HG03571 (cell line): ENCODE data around the gene ADAP1.

Experiments used
- ATAC-seq: cut with Tn5 transposase; IDR thresholded peaks from one replicate; pipeline ENCODE4 v1.9.1; 2021; ENCODE audit not compliant: unreplicated experiment

Gene ADAP1

GRCh38 chr7:988963-989529, 34.6 kb upstream of the ADAP1 start:
- no peak for ATAC-seq

GRCh38 chr7:988426-988911, 34.0 kb upstream of the ADAP1 start:
- ATAC-seq, result no peak

DNA sequence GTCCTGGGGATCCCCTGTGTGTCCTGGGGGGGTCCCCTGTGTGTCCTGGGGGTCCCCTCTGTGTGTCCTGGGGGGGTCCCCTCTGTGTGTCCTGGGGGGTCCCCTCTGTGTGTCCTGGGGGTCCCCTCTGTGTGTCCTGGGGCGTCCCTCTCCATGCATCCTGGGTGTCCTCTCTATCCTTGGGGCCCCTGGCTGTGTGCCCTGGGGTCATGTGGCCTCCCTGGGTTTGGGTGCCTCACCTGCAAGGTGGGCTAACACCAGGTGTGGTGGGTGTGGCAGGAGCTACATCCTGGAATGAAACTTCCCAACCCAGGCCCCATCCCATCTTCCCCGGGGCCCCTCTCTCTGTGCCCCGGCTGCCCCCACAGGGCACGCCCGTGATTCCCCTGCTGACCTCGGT, 33.4 kb upstream of the ADAP1 start:
- no peak for ATAC-seq

GRCh38 chr7:986766-987751, 32.6 kb upstream of the ADAP1 start:
- ATAC-seq, result no peak

DNA sequence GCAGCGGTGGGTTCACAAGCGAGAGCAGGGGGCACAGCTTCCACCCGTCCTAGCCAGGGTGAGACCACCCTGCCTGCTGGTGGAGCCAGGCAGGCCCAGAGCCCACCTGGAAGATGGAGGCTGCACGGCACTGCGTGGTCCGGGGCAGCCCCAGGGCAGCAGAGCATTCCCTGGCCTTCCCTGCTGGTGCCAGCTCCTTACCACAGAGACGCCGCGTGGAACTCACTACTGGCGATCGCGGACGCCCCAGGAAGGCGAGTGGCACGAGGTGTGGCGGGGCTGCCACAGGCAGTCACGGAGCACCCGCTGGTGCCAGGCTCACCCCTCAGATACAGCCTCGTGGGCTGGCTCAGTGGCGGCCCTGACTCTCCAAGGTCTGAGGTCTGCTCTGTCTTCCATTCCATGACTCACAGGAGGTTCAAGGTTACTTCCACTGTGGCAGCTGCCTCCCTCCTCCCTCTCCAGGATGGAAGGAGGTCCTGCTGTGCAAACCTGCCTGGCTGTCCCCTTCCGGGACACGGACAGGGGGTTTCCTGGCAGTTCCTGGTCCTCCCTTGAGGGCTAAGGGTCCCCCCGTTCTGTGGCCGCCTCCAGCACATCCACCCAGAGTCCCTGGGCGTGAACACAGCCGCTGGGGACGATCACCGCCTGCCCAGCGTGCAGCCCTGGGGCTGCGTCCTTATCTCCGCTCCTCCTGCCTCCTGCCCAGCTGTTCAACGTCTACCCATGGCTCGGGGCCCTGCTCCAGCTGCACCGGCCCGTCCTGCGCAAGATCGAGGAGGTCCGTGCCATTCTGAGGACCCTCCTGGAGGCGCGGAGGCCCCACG, 31.6 kb upstream of the ADAP1 start:
- no peak for ATAC-seq

GRCh38 chr7:985127-985416, 30.6 kb upstream of the ADAP1 start:
- no peak for ATAC-seq

DNA sequence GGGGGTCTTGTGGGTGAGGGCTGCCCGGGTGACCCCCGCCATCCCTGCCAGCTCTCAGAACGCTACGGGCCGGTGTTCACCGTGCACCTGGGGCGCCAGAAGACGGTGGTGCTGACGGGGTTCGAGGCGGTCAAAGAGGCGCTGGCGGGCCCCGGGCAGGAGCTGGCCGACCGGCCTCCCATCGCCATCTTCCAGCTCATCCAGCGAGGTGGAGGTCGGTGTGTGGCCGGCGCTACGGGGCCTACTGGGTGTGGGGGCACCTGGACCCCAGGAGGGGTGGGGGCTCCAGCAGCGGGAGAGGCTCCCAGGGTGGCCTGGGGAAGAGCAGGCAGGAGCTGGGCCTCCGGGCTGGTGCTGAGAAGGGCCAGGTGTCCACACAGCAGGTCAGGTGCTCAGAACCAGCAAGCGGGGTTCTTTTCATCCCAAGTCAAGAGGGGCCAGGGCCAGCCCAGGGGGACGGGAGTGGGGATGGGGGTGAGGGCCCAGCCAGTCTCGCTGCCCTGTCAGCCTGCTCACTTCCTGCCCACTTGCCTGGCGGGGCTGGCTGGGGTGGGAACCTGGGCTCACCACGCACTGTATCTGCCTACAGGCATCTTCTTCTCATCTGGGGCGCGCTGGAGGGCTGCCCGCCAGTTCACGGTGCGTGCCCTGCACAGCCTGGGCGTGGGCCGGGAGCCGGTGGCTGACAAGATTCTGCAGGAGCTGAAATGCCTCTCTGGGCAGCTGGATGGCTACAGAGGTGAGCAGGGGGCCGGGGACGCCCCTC, 30.1 kb upstream of the ADAP1 start:
- no peak for ATAC-seq

GRCh38 chr7:983616-984071, 29.2 kb upstream of the ADAP1 start:
- no peak for ATAC-seq

GRCh38 chr7:983004-983615, 28.6 kb upstream of the ADAP1 start, which contains the start of gene CYP2W1:
Gene CYP2W1, plus strand, starts transcription at chr7:983181. Its CDS starts 31 bp downstream, at chr7:983212.
- ATAC-seq, result no peak

DNA sequence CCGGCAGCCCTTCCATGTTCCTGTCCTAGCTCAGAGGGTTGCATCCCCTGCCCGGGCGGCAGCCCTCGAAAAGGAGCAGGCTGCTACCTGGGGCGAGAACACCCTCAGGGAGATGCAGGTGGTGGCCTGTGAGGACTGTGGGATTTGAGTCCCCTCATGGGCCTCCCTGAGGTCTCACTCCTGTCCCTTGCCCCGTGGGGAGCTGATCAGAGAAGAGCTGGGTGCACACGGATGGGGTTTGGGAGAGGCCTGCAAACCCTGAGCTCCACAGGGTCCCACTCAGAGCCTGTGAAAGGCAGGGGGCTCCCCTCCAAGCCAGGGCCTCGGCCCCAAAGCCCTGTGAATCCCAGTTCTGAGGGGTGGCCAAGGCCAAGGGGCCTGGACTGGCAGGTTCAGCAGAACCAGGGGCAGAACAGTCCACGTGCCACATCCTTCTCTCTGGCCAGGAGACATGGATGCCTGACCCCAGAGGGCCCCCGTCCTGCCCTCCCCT, 28.1 kb upstream of the ADAP1 start:
- no peak for ATAC-seq

DNA sequence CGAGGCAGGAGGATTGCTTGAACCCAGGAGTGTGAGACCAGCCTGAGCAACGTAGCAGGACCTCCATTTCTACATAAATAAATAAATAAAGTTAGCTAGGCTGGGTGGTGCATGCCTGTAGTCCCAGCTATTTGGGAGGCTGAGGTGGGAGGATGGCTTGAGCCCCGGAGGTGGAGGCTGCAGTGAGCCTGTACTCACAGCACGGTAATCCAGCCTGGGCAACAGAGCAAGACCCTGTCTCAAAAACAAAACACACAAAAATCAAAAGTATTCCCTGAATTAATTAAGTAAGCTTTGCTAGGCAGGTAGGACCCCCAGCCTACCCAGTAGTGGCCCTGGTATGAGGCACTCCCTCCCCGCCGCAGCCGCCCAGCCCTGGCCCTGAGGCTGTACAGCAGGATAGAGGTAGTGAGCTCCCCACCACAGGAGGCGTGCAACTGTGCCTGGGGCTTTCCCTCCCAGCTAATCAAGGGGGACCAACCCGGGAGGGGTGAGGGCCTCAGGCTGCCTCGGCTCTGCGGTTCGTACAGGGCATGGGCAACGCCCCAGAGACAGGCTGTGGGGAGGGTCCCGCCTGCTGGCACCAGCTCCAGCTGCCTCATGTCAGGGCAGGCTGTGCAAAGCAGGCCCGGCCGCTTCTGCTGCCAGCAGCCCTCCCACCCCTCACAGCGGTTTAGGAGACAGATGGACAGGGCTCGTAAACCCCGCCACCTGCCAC, 27.5 kb upstream of the ADAP1 start:
- no peak for ATAC-seq

DNA sequence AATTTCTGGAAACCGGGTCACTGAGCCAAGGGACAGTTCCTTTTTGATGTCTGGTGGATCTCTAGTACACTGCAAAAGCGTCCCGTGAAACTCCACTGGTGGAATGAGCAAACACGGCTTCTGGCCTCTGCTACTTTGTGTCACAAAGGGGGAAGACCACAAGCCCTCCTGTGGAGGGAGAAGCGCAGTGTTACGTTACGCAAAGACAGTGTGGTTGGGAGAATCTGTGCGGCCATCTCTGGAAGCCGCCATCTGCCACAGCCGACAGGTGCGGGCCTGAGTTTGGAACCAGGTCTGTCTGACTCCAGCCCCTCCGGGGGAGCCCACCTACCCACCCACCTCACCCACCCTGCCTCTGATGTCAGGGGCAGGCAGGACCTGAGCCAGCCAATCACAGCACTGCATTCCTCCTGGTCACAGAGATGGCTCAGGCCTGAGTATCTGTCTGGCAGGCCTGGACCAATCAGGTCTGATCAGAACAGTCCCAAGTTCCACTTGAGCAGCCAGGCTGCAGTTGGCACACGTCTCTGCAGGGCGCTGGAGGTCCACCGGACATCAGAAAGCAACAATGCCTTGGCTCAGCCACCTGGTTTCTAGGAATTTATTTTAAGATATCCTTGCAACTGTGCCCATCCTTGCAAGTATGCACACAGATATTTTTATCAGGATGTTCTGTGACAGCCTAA, 25.5 kb upstream of the ADAP1 start:
- no peak for ATAC-seq

DNA sequence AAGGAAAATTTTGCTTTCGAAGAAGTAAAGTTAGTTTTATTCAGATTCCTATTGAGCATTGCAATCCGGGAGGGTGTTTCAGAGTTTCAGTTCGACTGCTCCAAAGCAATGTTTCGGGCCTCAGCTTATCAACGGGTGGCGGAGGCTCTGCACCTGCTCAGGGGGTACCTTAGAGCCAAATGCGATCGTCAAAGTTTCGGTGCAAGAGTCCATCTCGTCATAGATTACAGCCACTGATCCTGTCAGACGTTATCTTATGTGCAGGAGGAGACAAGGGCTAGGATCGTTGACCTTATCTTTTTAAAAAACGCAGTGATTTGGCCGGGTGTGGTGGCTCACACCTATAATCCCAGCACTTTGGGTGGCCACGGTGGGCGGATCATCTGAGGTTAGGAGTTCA, 24.7 kb upstream of the ADAP1 start:
- no peak for ATAC-seq

GRCh38 chr7:978416-979091, 24.1 kb upstream of the ADAP1 start:
- no peak for ATAC-seq

DNA sequence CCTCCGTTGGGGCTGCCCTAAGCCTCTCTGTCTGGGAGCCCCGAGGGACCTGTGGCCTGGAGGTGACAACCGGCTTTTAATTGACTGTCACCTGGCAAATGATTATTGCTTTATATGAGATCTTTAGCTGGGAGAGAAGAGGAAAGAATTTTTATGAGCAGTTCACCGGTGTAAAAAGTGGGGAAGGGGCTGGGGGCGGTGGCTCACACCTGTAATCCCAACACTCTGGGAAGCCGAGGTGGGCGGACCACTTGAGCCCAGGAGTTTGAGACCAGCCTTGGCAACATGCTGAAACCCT, 23.5 kb upstream of the ADAP1 start:
- no peak for ATAC-seq

DNA sequence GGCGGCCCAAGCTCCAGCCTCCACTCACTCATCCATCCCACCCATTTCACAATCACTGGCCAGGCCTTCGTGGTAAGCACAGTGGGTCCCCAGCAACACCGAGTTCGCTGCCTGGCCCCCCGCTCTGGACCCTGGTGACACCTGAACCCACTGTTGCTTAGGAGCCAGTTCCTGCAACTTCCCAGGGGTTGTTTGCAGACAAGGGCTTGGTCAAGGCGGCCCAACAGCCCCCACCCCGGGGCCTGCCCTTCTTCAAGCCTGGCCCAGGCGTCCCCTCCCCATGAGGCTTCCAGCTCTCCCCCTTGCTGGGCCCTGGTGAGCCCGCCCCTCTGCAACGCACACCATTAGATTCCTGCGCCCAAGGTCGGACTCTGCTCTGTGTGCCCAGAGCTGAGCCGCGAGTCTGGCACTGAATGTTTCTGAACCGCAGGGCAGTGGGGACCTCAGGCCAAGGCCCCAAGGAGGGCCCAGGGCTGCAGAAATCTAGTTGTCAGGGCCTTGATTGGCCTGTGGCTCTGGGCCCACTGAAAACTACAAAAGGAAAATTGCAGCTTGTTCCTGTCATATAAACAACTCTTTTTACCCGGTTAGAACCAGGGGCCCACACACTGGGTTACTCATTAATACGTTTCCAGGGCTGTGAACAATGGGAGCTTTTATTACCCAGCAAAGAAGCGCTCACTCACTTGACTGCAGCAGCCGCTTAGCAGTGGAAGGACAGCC, 23.0 kb upstream of the ADAP1 start:
- ATAC-seq, result no peak

GRCh38 chr7:976901-977325, 22.4 kb upstream of the ADAP1 start:
- no peak for ATAC-seq
